SK-N-MC (cell line): ENCODE data around the gene C4BPA.

ENCODE experiments used
- EZH2 ChIP-seq: fragments of 200-600 bp; sonication (generic); IDR thresholded peaks from one replicate; pipeline ENCODE4 v1.6.1; 2017; ENCODE audit warnings: antibody characterized with exemption
- POLR2AphosphoS5 ChIP-seq: IDR thresholded peaks from 2 replicates; pipeline ENCODE4 v1.6.1; 2012; ENCODE audit warnings: mild to moderate bottlenecking, low read depth, low read length, borderline replicate concordance

GRCh38 chr1:207056673-207057072 is 47.4 kb upstream of the C4BPA start:
- TF ChIP-seq EZH2 = no peak
- no peak for TF ChIP-seq POLR2AphosphoS5
